Measurements from ENCODE around the gene ITM2C.
A peak's percentile ranks its signal among the peaks of the same experiment; 100 is the strongest.

Gene ITM2C

DNA sequence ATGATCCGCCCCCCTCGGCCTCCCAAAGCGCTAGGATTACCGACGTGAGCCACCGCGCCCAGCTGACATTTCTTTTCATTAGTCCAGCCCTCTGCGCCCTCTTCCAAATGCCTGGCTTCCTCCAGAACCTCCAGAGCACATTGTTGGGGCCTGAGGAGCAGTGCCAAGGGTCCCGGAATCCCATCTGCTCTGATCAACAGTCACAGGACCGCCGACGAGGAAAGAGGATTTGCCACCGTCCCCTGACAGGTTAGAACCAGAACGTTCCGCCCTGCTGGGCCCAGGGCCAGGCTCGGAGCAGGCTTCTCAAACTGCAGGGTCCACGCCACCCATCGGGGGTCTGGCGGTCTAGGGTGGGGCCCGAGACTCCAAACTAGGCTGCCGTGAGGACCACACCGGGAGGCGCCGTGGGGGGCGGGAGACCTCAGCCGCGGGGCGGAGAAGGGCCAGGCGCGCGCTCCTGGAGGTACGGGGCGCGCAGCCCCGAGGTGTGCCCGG, 36.9 kb upstream of the ITM2C start:
- Histone ChIP-seq H3K27me3 (ENCODE audit: control insufficient read depth in 2 of 2, insufficient read depth in 2 of 2, low read length in 2 of 2) (peaks cover 6 to 9% of the 10 kb centered on the region in 2 donors), H3K4me3 (ENCODE audit: low read length in 2 of 2) (peak overlapping the region; percentile 3 to 31), H3K27ac (ENCODE audit: low read depth in 2 of 2, low read length in 2 of 2) (no peak overlapping the region), H3K36me3 (ENCODE audit: control insufficient read depth in 2 of 2, insufficient read depth in 2 of 2, low read length in 2 of 2) (no peaks in the 10 kb centered on the region), H3K9ac (ENCODE audit: low read depth in 1 of 2, low read length in 2 of 2) (peak overlapping the region in 1 of 2 donors; percentile 41), H3K4me1 (ENCODE audit: control insufficient read depth in 2 of 2, insufficient read depth in 2 of 2, low read length in 2 of 2) (peaks cover 2 to 6% of the 10 kb centered on the region in 2 donors), H3K9me3 (ENCODE audit: control insufficient read depth in 2 of 2, low read length in 2 of 2) (peaks cover 0 to 2% of the 10 kb centered on the region in 2 donors)

DNA sequence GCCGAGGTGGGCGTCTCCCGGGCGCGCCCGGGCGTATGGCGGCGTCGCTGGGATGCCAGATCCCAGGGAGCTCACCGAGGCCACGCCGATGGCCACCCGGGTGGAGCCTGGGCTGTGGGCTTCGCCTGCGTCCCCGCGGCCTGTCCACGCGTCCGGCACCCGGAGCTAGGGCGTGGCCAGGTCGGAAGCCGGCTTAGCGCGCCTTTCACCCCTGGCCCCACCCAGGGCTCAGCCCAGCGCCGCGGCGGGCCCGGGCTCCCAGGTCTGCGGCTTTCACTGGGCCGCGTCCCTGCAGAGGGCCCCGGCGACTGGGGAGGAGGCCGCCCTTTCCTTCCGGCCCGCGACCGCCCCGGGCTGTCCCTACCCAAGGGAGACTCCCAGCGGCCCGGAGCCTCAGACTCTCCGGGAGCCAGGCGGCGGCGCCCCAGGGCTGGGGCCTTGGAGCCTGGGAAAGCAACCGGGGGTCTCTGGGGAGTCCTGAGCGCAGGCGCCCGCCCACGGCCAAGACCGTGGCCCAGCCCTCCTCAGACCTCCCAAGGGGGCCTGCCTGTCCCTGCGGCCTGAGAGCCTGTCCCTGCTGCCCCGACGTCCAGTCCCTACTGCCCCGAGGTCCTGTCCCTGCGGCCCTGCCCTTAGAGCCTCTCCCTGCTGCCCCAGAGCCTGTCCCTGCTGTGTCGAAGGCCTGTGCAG, 36.3 kb upstream of the ITM2C start:
- H3K27me3 ChIP-seq (ENCODE audit: control insufficient read depth in 2 of 2, insufficient read depth in 2 of 2, low read length in 2 of 2) = peaks cover 6 to 9% of the 10 kb centered on the region in 2 donors
- no peak overlapping the region for H3K27ac ChIP-seq (ENCODE audit: low read depth in 2 of 2, low read length in 2 of 2)
- no peaks in the 10 kb centered on the region for H3K36me3 ChIP-seq (ENCODE audit: control insufficient read depth in 2 of 2, insufficient read depth in 2 of 2, low read length in 2 of 2)
- H3K9me3 ChIP-seq (ENCODE audit: control insufficient read depth in 2 of 2, low read length in 2 of 2) = peaks cover 0 to 2% of the 10 kb centered on the region in 2 donors
- H3K9ac ChIP-seq (ENCODE audit: low read depth in 1 of 2, low read length in 2 of 2) = peak overlapping the region in 1 of 2 donors; percentile 41
- H3K4me1 ChIP-seq (ENCODE audit: control insufficient read depth in 2 of 2, insufficient read depth in 2 of 2, low read length in 2 of 2) = peaks cover 2 to 6% of the 10 kb centered on the region in 2 donors
- peak overlapping the region; percentile 31 to 33 for H3K4me3 ChIP-seq (ENCODE audit: low read length in 2 of 2)

DNA sequence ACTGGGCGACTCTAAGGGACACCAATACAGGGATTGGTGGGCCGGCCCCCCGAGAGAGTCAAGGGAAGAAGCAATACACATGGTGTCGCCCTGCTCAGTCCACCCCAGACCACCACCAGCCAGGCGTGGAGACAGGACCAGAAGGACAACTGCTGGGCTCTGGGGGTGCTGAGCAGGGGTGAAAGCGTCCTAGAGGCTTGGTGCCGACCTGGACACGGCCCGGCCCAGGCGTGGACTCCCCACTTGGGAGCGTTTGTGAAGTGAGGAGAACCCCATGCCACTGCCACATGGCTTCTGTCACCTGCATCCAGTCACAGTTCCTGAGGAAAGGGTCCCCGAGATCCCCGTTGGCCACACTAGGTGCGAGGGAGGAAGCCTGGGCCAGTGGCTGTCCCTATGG, 35.4 kb upstream of the ITM2C start:
- Histone ChIP-seq H3K4me3 (ENCODE audit: low read length in 2 of 2) (no peak overlapping the region), H3K9me3 (ENCODE audit: control insufficient read depth in 2 of 2, low read length in 2 of 2) (peaks cover 0 to 2% of the 10 kb centered on the region in 2 donors), H3K27me3 (ENCODE audit: control insufficient read depth in 2 of 2, insufficient read depth in 2 of 2, low read length in 2 of 2) (peaks cover 6 to 9% of the 10 kb centered on the region in 2 donors), H3K27ac (ENCODE audit: low read depth in 2 of 2, low read length in 2 of 2) (no peak overlapping the region), H3K4me1 (ENCODE audit: control insufficient read depth in 2 of 2, insufficient read depth in 2 of 2, low read length in 2 of 2) (peaks cover 2 to 6% of the 10 kb centered on the region in 2 donors), H3K36me3 (ENCODE audit: control insufficient read depth in 2 of 2, insufficient read depth in 2 of 2, low read length in 2 of 2) (no peaks in the 10 kb centered on the region), H3K9ac (ENCODE audit: low read depth in 1 of 2, low read length in 2 of 2) (no peak overlapping the region)

DNA sequence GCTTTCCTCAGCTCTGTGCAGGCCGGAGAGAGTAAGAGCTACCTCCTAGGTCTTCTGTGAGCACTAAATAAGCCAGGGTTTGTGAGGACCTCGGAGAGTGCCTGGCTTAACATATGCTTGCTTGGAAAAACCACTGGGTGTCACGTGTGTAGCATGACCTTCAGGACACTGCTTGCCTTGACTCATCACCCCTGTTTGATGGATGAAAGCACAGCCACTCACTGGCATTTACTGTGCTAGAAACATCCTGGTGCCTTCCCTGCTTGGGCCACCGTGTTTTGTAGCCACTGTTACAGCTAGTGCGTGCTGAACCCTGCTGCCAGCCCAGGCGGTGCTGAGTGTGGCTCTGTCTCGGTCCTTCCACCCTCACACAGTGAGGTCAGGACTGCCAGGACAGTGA, 34.8 kb upstream of the ITM2C start:
- Histone ChIP-seq H3K9me3 (ENCODE audit: control insufficient read depth in 2 of 2, low read length in 2 of 2) (peaks cover 0 to 2% of the 10 kb centered on the region in 2 donors), H3K36me3 (ENCODE audit: control insufficient read depth in 2 of 2, insufficient read depth in 2 of 2, low read length in 2 of 2) (no peaks in the 10 kb centered on the region), H3K4me1 (ENCODE audit: control insufficient read depth in 2 of 2, insufficient read depth in 2 of 2, low read length in 2 of 2) (peaks cover 2 to 3% of the 10 kb centered on the region in 2 donors), H3K4me3 (ENCODE audit: low read length in 2 of 2) (no peak overlapping the region), H3K27ac (ENCODE audit: low read depth in 2 of 2, low read length in 2 of 2) (no peak overlapping the region), H3K9ac (ENCODE audit: low read depth in 1 of 2, low read length in 2 of 2) (no peak overlapping the region), H3K27me3 (ENCODE audit: control insufficient read depth in 2 of 2, insufficient read depth in 2 of 2, low read length in 2 of 2) (peaks cover 6 to 9% of the 10 kb centered on the region in 2 donors)

DNA sequence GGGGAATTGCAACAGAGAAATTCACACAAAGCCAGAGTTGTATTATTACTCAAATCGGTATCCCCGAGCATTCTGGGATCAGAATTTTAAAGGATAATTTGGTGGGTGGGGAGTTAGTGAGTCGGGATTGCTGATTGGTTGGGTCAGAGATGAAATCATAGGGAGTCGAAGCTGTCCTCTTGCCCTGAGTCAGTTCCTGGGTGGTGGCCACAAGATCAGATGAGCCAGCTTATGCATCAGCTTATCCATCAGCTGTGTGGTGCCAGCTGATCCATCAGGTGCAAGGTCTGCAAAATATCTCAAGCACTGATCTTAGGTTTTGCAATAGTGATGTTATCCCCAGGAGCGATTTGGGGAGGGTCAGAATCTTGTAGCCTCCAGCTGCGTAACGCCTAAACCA, 34.3 kb upstream of the ITM2C start:
- H3K36me3 ChIP-seq (ENCODE audit: control insufficient read depth in 2 of 2, insufficient read depth in 2 of 2, low read length in 2 of 2) = no peaks in the 10 kb centered on the region
- peaks cover 0 to 2% of the 10 kb centered on the region in 2 donors for H3K9me3 ChIP-seq (ENCODE audit: control insufficient read depth in 2 of 2, low read length in 2 of 2)
- peaks cover 6 to 9% of the 10 kb centered on the region in 2 donors for H3K27me3 ChIP-seq (ENCODE audit: control insufficient read depth in 2 of 2, insufficient read depth in 2 of 2, low read length in 2 of 2)
- H3K9ac ChIP-seq (ENCODE audit: low read depth in 1 of 2, low read length in 2 of 2) = no peak overlapping the region
- no peak overlapping the region for H3K27ac ChIP-seq (ENCODE audit: low read depth in 2 of 2, low read length in 2 of 2)
- H3K4me3 ChIP-seq (ENCODE audit: low read length in 2 of 2) = no peak overlapping the region
- H3K4me1 ChIP-seq (ENCODE audit: control insufficient read depth in 2 of 2, insufficient read depth in 2 of 2, low read length in 2 of 2) = peaks cover 2 to 3% of the 10 kb centered on the region in 2 donors

DNA sequence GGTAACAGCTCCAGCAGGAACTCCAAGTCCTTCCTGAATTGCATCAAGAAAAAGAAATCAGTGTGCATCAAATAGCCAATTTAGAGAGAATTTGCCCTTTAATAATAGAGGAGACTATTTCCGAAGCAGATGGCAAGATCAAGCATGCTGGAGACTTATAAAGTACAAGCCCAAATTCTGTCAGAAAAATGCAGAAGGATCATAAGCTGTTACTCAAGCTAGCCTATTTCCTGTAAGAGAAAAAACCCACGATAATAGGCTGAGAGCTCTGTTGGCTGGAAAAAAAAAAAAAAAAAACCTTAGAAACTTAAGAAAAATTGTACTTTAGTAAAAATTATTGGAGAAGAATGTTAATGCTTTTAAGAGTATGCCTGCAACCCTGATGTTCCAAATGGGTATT, 24.4 kb upstream of the ITM2C start:
- no peak overlapping the region for H3K27ac ChIP-seq (ENCODE audit: low read depth in 2 of 2, low read length in 2 of 2)
- H3K9ac ChIP-seq (ENCODE audit: low read depth in 1 of 2, low read length in 2 of 2) = no peak overlapping the region
- H3K4me1 ChIP-seq (ENCODE audit: control insufficient read depth in 2 of 2, insufficient read depth in 2 of 2, low read length in 2 of 2) = peaks cover 7 to 15% of the 10 kb centered on the region in 2 donors
- H3K9me3 ChIP-seq (ENCODE audit: control insufficient read depth in 2 of 2, low read length in 2 of 2) = peaks cover 0 to 4% of the 10 kb centered on the region in 2 donors
- H3K4me3 ChIP-seq (ENCODE audit: low read length in 2 of 2) = no peak overlapping the region
- H3K36me3 ChIP-seq (ENCODE audit: control insufficient read depth in 2 of 2, insufficient read depth in 2 of 2, low read length in 2 of 2) = no peaks in the 10 kb centered on the region
- no peaks in the 10 kb centered on the region for H3K27me3 ChIP-seq (ENCODE audit: control insufficient read depth in 2 of 2, insufficient read depth in 2 of 2, low read length in 2 of 2)

DNA sequence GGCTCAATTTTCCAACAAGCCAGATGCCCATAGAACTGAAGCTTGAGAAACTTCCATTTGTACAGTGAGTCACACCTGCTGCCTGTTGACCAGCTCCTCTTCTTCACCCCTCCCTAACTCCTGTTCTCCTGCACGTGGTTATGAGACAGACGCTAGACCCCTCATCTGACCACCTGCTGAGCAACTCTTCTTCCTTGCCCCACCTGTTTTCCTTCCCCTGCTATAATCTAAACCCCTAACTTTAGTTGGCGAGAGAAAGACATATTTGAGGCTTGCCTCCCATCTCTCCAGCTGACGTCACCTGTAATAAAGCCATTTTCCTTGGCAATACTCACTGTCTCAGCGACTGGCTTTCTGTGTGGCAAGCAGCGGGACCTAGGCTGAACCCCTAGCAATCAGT, 22.3 kb upstream of the ITM2C start:
- H3K4me1 ChIP-seq (ENCODE audit: control insufficient read depth in 2 of 2, insufficient read depth in 2 of 2, low read length in 2 of 2) = peaks cover 7 to 15% of the 10 kb centered on the region in 2 donors
- peak overlapping the region; percentile 65 to 79 for H3K27ac ChIP-seq (ENCODE audit: low read depth in 2 of 2, low read length in 2 of 2)

DNA sequence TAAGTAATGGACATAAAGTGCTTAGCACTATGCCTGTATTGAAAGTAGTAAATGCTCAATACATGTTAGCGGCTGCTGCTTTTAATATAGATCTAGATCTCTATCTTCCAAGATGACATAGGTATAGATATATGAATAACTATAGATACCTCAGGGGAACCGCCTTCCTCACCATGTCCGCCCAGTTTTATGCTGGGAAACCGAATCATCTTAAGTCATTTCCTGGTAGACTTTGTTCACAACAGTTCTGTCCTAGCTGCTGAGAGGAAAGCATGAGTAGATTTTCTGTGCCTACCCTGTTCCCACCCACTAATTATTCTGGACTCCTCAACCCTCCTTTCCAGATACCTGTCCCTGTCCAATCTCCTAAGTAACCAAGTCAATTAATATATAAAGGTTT, 21.6 kb upstream of the ITM2C start:
- Histone ChIP-seq H3K27ac (ENCODE audit: low read depth in 2 of 2, low read length in 2 of 2) (peak overlapping the region; percentile 65 to 79), H3K36me3 (ENCODE audit: control insufficient read depth in 2 of 2, insufficient read depth in 2 of 2, low read length in 2 of 2) (no peaks in the 10 kb centered on the region), H3K9ac (ENCODE audit: low read depth in 1 of 2, low read length in 2 of 2) (peak overlapping the region in 1 of 2 donors; percentile 41), H3K27me3 (ENCODE audit: control insufficient read depth in 2 of 2, insufficient read depth in 2 of 2, low read length in 2 of 2) (no peaks in the 10 kb centered on the region), H3K9me3 (ENCODE audit: control insufficient read depth in 2 of 2, low read length in 2 of 2) (peaks cover 0 to 4% of the 10 kb centered on the region in 2 donors), H3K4me3 (ENCODE audit: low read length in 2 of 2) (no peak overlapping the region), H3K4me1 (ENCODE audit: control insufficient read depth in 2 of 2, insufficient read depth in 2 of 2, low read length in 2 of 2) (peaks cover 7 to 15% of the 10 kb centered on the region in 2 donors)

More for the DNA sequence above, 22.3 kb upstream of the ITM2C start:
- Histone ChIP-seq H3K9me3 (ENCODE audit: control insufficient read depth in 2 of 2, low read length in 2 of 2) (peaks cover 0 to 4% of the 10 kb centered on the region in 2 donors), H3K9ac (ENCODE audit: low read depth in 1 of 2, low read length in 2 of 2) (peak overlapping the region in 1 of 2 donors; percentile 41), H3K36me3 (ENCODE audit: control insufficient read depth in 2 of 2, insufficient read depth in 2 of 2, low read length in 2 of 2) (no peaks in the 10 kb centered on the region), H3K4me3 (ENCODE audit: low read length in 2 of 2) (peak overlapping the region; percentile 1 to 37), H3K27me3 (ENCODE audit: control insufficient read depth in 2 of 2, insufficient read depth in 2 of 2, low read length in 2 of 2) (no peaks in the 10 kb centered on the region)

DNA sequence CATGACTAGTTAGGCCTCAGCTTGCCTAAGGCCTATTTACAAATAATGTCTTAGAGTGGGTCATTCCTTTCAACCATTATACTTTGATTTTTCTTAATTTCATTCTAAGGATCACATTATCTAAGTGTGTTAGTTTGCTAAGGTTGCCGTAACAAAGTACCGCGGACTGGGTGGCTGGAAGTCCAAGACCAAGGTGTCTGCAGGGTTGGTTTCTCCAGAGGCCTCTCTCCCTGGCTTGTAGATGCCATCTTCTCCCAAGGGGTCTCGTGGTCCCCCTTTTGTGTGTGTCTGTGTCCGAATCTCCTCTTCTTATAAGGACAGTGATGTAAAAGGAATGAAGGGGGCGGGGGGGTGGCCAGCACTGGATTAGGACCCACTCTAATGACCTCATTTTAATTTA, 18.4 kb upstream of the ITM2C start:
- Histone ChIP-seq H3K9ac (ENCODE audit: low read depth in 1 of 2, low read length in 2 of 2) (no peak overlapping the region), H3K4me3 (ENCODE audit: low read length in 2 of 2) (no peak overlapping the region), H3K27me3 (ENCODE audit: control insufficient read depth in 2 of 2, insufficient read depth in 2 of 2, low read length in 2 of 2) (no peaks in the 10 kb centered on the region), H3K27ac (ENCODE audit: low read depth in 2 of 2, low read length in 2 of 2) (no peak overlapping the region), H3K36me3 (ENCODE audit: control insufficient read depth in 2 of 2, insufficient read depth in 2 of 2, low read length in 2 of 2) (no peaks in the 10 kb centered on the region), H3K4me1 (ENCODE audit: control insufficient read depth in 2 of 2, insufficient read depth in 2 of 2, low read length in 2 of 2) (peaks cover 7 to 15% of the 10 kb centered on the region in 2 donors), H3K9me3 (ENCODE audit: control insufficient read depth in 2 of 2, low read length in 2 of 2) (no peaks in the 10 kb centered on the region)

DNA sequence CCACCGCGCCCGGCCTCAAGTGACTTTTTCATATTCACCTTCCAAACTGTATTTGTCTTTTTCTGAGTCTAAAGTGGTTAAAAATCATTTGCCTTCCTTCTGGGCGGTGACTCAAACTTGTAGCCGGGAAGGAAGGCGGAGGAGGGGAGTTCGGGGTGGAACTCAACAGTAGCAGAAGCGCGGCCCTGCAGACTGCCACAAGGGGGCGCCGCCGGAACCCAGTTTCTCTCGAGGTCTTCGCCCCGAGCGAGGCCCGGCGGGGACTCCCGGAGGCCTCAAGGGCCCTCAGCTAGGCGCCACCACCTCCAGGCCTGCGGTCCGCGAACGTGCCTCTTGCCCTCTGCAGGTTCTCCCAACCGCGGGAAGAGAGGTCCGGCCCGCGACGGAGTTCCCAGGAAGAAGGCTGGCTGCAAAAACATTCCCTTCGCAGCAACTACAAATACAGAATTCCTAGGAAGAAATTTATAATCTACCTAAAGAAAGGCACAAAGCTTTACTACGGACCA, 16.8 kb upstream of the ITM2C start:
- H3K4me3 ChIP-seq (ENCODE audit: low read length in 2 of 2) = no peak overlapping the region
- H3K9me3 ChIP-seq (ENCODE audit: control insufficient read depth in 2 of 2, low read length in 2 of 2) = no peaks in the 10 kb centered on the region
- H3K4me1 ChIP-seq (ENCODE audit: control insufficient read depth in 2 of 2, insufficient read depth in 2 of 2, low read length in 2 of 2) = peaks cover 1 to 6% of the 10 kb centered on the region in 2 donors
- no peaks in the 10 kb centered on the region for H3K27me3 ChIP-seq (ENCODE audit: control insufficient read depth in 2 of 2, insufficient read depth in 2 of 2, low read length in 2 of 2)
- no peaks in the 10 kb centered on the region for H3K36me3 ChIP-seq (ENCODE audit: control insufficient read depth in 2 of 2, insufficient read depth in 2 of 2, low read length in 2 of 2)
- no peak overlapping the region for H3K27ac ChIP-seq (ENCODE audit: low read depth in 2 of 2, low read length in 2 of 2)
- H3K9ac ChIP-seq (ENCODE audit: low read depth in 1 of 2, low read length in 2 of 2) = no peak overlapping the region
